Lower lobe of right lung (tissue), 2 donors: ENCODE results near the gene STC2. TPM values are rescaled to one million over a fixed set of nuclear protein-coding genes. Genes with fewer than 3 reads are reported as not detected.
"Not testable (repeated sequence)": the region's sequence is repeated elsewhere in the genome, so short reads cannot be mapped to it uniquely, and the experiment has no call there.

Source experiments
- ATAC-seq, 2 donors: fragments of 200-7000 bp; cut with Tn5 transposase; one replicate each; pipeline ENCODE4 v1.9.1; 2020 to 2022; ENCODE audit warnings: mild to moderate bottlenecking in 2 of 2, moderate library complexity in 2 of 2
- DNase-seq: peaks from one replicate; pipeline ENCODE4 v3.0.0-alpha.2; 2020
- H3K27ac ChIP-seq: fragments of 200-600 bp; one replicate; pipeline ENCODE4 v1.8.0; 2022
- H3K27me3 ChIP-seq: fragments of 200-600 bp; one replicate; pipeline ENCODE4 v1.8.0; 2022; ENCODE audit warnings: low read depth
- H3K36me3 ChIP-seq: fragments of 200-600 bp; one replicate; pipeline ENCODE4 v1.8.0; 2022; ENCODE audit warnings: mild to moderate bottlenecking
- H3K4me1 ChIP-seq: fragments of 200-600 bp; one replicate; pipeline ENCODE4 v1.8.0; 2022
- H3K4me3 ChIP-seq: fragments of 200-600 bp; one replicate; pipeline ENCODE4 v1.8.0; 2022; ENCODE audit warnings: mild to moderate bottlenecking
- H3K9me3 ChIP-seq: fragments of 200-600 bp; one replicate; pipeline ENCODE4 v1.8.0; 2022
- intact Hi-C: fragments of 100-400 bp; cut with DNase I; formaldehyde crosslinking; loops from one replicate; pipeline ENCODE4 v1.11.0; 2022
- long read RNA-seq: library from polyadenylated mRNA; unstranded; transcript quantifications from one replicate; pipeline ENCODE4 v2.0.0, GENCODE V29; 2021
- total RNA-seq: library from RNA; stranded (reverse); fragmentation: NEBNext Ultra II Directional; extraction: Animal tissue kit (Norgen Biotek cat#: 25700); gene quantifications from one replicate; pipeline ENCODE4 v1.2.1, GENCODE V29; 2021
- TF ChIP-seq, protein P1 (sequence below): fragments of 200-600 bp; IDR thresholded peaks from one replicate; pipeline ENCODE4 v1.8.0; 2022; ENCODE audit warnings: antibody characterized with exemption, mild to moderate bottlenecking
- donor health status: DM: no; HTN: yes; CAD: no; lungs with severe emphysema.

Gene STC2
- total RNA-seq = 10.8 TPM
- long read RNA-seq, full-length matches to known transcripts = 15 of 19 reads
- long read RNA-seq, partial matches to known transcripts = 0 of 19 reads
- long read RNA-seq, other reads (novel, unspliced or antisense) = 4 of 19 reads

DNA sequence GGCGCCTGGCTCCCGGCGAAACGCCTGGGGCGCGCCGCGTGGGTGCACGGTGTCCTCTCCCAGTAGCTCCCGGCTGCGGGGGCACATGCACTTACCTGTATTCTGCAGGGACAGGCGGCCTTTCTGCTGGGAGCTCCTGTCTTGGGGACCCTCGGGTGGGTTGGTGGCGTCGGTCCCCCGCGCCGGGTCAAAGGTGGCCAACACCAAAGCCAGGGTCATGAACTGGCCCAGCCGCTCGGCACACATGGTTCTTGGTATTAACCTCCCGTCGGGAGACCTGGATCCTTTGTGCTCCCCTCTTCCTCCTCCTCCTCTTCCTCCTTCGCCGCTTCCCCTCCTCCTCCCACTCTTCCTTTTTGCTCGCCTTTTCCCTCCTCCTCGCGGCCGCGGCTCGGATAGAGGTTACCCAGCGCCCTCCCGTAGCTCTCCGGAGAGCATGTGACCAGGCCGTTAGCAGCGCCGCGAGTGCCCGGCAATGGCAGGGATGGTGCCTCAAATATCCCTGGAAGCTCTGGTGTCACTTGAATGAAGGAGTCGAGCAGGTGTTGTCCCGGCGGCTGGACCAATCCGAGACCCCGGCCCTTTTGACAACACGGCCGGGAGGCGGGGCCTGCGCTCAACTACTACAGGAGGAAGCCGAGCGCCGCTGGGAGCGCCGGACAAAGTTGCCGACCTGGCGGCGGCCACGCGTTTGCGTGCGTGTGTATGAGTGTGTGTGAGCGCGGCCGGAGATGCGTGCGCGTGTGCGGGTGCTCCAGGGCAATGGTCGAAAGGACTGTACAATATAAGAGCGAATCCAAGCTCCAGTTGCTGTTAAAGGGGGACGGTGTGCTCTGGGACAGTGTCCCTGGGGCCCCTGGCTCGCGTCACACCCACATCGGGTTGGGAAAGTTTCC is at the start of gene STC2:
TSS of gene STC2 (minus strand) at position 467 of the 896 bp plus-strand sequence. CDS start at position 246, 221 bp downstream.
- Histone ChIP-seq H3K27ac (peak within 1 kb of the TSS; percentile 13), H3K36me3 (no peaks in the 10 kb centered on the region), H3K27me3 (peaks cover 77% of the 10 kb centered on the region), H3K4me1 (peaks cover 56% of the 10 kb centered on the region), H3K4me3 (peak within 1 kb of the TSS; percentile 51), H3K9me3 (no peaks in the 10 kb centered on the region)
- TF ChIP-seq, protein P1, sequence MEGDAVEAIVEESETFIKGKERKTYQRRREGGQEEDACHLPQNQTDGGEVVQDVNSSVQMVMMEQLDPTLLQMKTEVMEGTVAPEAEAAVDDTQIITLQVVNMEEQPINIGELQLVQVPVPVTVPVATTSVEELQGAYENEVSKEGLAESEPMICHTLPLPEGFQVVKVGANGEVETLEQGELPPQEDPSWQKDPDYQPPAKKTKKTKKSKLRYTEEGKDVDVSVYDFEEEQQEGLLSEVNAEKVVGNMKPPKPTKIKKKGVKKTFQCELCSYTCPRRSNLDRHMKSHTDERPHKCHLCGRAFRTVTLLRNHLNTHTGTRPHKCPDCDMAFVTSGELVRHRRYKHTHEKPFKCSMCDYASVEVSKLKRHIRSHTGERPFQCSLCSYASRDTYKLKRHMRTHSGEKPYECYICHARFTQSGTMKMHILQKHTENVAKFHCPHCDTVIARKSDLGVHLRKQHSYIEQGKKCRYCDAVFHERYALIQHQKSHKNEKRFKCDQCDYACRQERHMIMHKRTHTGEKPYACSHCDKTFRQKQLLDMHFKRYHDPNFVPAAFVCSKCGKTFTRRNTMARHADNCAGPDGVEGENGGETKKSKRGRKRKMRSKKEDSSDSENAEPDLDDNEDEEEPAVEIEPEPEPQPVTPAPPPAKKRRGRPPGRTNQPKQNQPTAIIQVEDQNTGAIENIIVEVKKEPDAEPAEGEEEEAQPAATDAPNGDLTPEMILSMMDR = no peak
- intact Hi-C loops = no loop called here
- peak in 1 of 2 donors; percentile 33 for ATAC-seq
- DNase-seq = peak; percentile 62

- TF ChIP-seq, protein P1 = no peak
- Histone ChIP-seq H3K4me1 (no peaks in the 10 kb centered on the region), H3K36me3 (no peaks in the 10 kb centered on the region), H3K4me3 (no peak overlapping the region), H3K27me3 (no peaks in the 10 kb centered on the region), H3K9me3 (no peaks in the 10 kb centered on the region), H3K27ac (no peak overlapping the region)
- ATAC-seq = no peak
- intact Hi-C loops = no loop called here
- DNase-seq = no peak
Observed at GRCh38 chr5:173371400-173371799, 43.2 kb upstream of the STC2 start.

GRCh38 chr5:173363406-173363805 is 35.2 kb upstream of the STC2 start:
- ATAC-seq, H3K4me1 ChIP-seq, H3K4me3 ChIP-seq, DNase-seq, H3K27me3 ChIP-seq, H3K9me3 ChIP-seq, H3K27ac ChIP-seq, H3K36me3 ChIP-seq, intact Hi-C loops: not testable (repeated sequence)

- no peaks in the 10 kb centered on the region for H3K27me3 ChIP-seq
- TF ChIP-seq, protein P1 = no peak
- DNase-seq = no peak
- H3K4me1 ChIP-seq = no peaks in the 10 kb centered on the region
- H3K36me3 ChIP-seq = no peaks in the 10 kb centered on the region
- intact Hi-C loops = no loop called here
- H3K9me3 ChIP-seq = no peaks in the 10 kb centered on the region
- H3K4me3 ChIP-seq = no peak overlapping the region
- no peak for ATAC-seq
- no peak overlapping the region for H3K27ac ChIP-seq
Observed at GRCh38 chr5:173355561-173355960, 27.3 kb upstream of the STC2 start.

- no peaks in the 10 kb centered on the region for H3K9me3 ChIP-seq
- intact Hi-C loops = no loop called here
- no peak for DNase-seq
- H3K4me1 ChIP-seq = no peaks in the 10 kb centered on the region
- no peaks in the 10 kb centered on the region for H3K27me3 ChIP-seq
- H3K36me3 ChIP-seq = no peaks in the 10 kb centered on the region
- no peak overlapping the region for H3K27ac ChIP-seq
- TF ChIP-seq, protein P1 = no peak
- H3K4me3 ChIP-seq = no peak overlapping the region
- no peak for ATAC-seq
Observed at GRCh38 chr5:173354645-173355044, 26.4 kb upstream of the STC2 start.
